ENCODE data around the gene STARD7.

Gene STARD7

DNA sequence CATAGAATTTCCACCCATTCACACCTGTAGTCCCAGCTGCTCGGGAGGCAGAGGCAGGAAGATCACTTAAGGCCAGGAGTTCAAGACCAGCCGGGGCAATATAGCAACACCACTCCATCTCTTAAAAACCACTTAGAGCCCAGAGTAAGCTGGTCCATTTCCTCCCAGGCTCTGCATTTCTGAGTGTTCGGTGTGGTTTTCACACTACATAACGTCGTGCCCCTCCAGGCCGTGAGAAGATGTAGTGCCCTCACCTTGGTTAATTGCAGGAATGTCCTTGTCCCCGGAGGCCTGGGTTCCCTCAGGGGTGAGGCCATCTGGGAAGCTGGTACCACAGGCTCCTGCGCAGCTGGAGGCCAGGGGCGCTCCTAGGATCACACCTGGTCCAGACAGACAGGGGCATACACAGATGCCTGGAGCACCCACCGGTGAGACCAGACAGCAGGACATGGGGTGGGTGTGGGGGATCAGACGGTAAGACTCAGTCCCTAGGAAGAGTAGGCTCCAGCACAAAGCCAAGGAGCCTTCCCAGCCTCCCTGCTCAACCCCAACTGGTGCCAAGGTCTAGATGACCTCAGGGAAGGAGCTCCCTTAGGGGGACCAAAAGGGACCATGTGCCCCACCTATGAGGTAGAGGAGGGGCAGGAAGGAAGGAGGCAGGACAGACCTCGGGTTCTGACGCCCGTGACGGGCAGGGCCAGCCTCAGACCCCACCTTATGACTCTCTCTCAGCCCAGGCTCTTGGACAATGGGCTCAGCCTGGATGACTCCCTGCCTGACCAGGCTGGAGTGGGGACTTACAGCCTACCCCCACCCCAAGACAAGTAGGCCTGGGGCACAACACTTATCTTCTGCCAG lies 71.1 kb downstream of the STARD7 start:
- no peak for DNase-seq (ENCODE audit: low read depth)
- H3K4me3 ChIP-seq (ENCODE audit: control insufficient read depth, low read depth, low read length): no peak overlapping the region
- TF ChIP-seq, protein P1, sequence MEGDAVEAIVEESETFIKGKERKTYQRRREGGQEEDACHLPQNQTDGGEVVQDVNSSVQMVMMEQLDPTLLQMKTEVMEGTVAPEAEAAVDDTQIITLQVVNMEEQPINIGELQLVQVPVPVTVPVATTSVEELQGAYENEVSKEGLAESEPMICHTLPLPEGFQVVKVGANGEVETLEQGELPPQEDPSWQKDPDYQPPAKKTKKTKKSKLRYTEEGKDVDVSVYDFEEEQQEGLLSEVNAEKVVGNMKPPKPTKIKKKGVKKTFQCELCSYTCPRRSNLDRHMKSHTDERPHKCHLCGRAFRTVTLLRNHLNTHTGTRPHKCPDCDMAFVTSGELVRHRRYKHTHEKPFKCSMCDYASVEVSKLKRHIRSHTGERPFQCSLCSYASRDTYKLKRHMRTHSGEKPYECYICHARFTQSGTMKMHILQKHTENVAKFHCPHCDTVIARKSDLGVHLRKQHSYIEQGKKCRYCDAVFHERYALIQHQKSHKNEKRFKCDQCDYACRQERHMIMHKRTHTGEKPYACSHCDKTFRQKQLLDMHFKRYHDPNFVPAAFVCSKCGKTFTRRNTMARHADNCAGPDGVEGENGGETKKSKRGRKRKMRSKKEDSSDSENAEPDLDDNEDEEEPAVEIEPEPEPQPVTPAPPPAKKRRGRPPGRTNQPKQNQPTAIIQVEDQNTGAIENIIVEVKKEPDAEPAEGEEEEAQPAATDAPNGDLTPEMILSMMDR (IDR thresholded peaks at IDR 0.05; ENCODE audit: control insufficient read depth, insufficient read depth, low read depth, low read length, missing control alignments): no peak

- H3K4me3 ChIP-seq (ENCODE audit: control insufficient read depth, low read depth, low read length): no peak overlapping the region
- no peak for DNase-seq (ENCODE audit: low read depth)
- TF ChIP-seq, protein P1 (IDR thresholded peaks at IDR 0.05; ENCODE audit: control insufficient read depth, insufficient read depth, low read depth, low read length, missing control alignments): no peak
Observed at GRCh38 chr2:96136129-96136720, 72.4 kb downstream of the STARD7 start.

- H3K4me3 ChIP-seq (ENCODE audit: control insufficient read depth, low read depth, low read length): no peak overlapping the region
- TF ChIP-seq, protein P1 (IDR thresholded peaks at IDR 0.05; ENCODE audit: control insufficient read depth, insufficient read depth, low read depth, low read length, missing control alignments): no peak
- no peak for DNase-seq (ENCODE audit: low read depth)
Observed at GRCh38 chr2:96135621-96136020, 73.0 kb downstream of the STARD7 start.

GRCh38 chr2:96135171-96135570 lies 73.5 kb downstream of the STARD7 start:
- no peak for DNase-seq (ENCODE audit: low read depth)
- TF ChIP-seq, protein P1 (IDR thresholded peaks at IDR 0.05; ENCODE audit: control insufficient read depth, insufficient read depth, low read depth, low read length, missing control alignments): no peak
- no peak overlapping the region for H3K4me3 ChIP-seq (ENCODE audit: control insufficient read depth, low read depth, low read length)

All from AG09309 (cell line).